KBM-7 (cell line): Measurements from ENCODE around the gene IMMP2L.
A peak's percentile ranks its signal among the peaks of the same experiment; 100 is the strongest.

Source experiments
- DNase-seq: peaks from one replicate; pipeline ENCODE4 v3.0.0-alpha.2; 2015
- in situ Hi-C: fragments of 300-500 bp; cut with MboI; formaldehyde crosslinking; loops from 2 replicates; pipeline ENCODE4 v1.14.3; 2020; ENCODE audit warnings: low sequenced_read_pairs, low pct_unique_long_range_greater_than_20kb, mixed read lengths

IMMP2L gene

GRCh38 chr7:110854651-110855050 is 707.6 kb downstream of the IMMP2L start:
- DNase-seq = no peak
- in situ Hi-C loops = no loop called here

- in situ Hi-C loops = no loop called here
- DNase-seq = no peak
Observed at GRCh38 chr7:110854166-110854565, 708.1 kb downstream of the IMMP2L start.

- no peak for DNase-seq
- in situ Hi-C loops = no loop called here
Observed at GRCh38 chr7:110853263-110853662, 709.0 kb downstream of the IMMP2L start.

DNA sequence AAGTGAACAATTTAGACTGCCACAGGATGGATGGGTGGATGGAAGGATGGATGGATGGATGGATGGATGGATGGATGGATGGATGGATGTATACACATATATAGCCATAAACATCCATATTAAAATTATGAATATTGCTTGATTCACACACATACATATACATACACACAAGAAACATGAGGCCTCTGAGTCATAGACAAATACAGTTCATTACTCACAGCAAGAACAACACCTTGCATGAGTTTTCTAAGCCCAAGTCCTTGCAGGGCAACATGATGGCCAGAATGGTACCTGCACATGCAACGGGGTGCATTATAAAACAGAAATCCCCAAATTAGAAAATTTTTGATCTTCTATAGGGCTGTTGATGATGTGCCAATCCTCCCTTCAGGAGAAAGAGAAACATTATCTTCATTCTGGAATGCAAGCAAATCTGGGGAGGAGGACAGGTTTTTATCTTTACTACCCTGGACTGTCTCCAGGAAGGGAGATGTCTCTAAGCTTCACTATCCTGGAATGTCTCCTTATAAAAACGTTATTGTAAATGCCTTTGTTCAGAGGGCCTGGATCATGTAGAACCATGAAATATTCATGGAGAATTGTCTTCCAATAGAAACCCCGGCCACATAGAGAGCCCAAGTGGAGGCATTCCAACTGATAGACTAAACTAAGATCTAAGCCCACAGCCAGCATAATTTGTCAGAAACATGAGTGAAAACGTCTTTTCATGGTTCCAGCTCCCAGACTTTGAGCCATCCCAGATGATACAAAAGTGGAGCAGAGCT is 709.9 kb downstream of the IMMP2L start:
- no peak for DNase-seq
- in situ Hi-C loops = no loop called here

- DNase-seq = no peak
- in situ Hi-C loops = no loop called here
Observed at GRCh38 chr7:110850224-110850623, 712.1 kb downstream of the IMMP2L start.

- no peak for DNase-seq
- in situ Hi-C loops = no loop called here
Observed at GRCh38 chr7:110842796-110843195, 719.5 kb downstream of the IMMP2L start.

GRCh38 chr7:110841840-110842545 is 720.3 kb downstream of the IMMP2L start:
- in situ Hi-C loops = no loop called here
- no peak for DNase-seq

DNA sequence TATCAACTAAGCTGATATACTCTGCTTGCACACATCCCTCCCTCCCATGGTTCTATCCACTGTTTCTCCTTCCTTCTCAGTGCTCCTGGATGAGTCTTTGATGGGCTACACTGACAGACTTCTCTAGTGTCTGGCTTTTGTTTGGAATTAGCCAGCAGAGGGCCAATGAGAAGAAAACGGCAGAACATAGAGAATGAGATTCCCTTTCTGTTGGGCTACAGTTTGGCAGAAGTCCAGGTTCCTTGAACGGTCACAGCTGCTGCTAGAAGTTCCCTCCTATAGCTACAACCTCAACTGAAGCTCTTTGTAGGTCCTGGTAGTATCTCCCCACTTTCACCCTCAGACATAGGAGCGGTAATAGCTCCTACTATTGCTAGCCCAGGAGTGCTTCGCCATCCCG is 722.4 kb downstream of the IMMP2L start:
- DNase-seq = peak; percentile 18
- in situ Hi-C loops = no loop called here

- no peak for DNase-seq
Observed at GRCh38 chr7:110835849-110836248, 726.4 kb downstream of the IMMP2L start.

GRCh38 chr7:110835218-110835617 is 727.1 kb downstream of the IMMP2L start:
- DNase-seq = no peak
- in situ Hi-C loops = no loop called here

More at GRCh38 chr7:110835849-110836248, 726.4 kb downstream of the IMMP2L start:
- in situ Hi-C loops = no loop called here

DNA sequence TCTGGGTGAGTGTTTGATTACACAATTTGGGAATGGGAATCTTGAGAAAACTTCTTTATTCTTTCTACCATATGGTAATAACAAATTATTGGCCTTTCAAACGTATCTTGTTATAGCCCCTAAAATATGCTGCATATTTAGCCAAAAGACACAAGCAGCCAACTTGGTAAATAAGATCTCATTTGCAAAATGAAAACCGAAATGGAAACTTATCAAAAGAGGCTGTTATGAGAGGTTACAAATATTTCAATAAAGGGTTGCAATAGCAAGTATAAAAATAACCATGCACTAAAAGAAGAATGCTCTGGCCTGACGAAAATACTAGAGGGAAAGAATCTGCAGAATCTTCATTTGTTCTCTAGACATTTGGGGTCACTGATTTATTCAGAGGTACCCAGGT is 730.9 kb downstream of the IMMP2L start:
- in situ Hi-C loops = no loop called here
- DNase-seq = no peak

DNA sequence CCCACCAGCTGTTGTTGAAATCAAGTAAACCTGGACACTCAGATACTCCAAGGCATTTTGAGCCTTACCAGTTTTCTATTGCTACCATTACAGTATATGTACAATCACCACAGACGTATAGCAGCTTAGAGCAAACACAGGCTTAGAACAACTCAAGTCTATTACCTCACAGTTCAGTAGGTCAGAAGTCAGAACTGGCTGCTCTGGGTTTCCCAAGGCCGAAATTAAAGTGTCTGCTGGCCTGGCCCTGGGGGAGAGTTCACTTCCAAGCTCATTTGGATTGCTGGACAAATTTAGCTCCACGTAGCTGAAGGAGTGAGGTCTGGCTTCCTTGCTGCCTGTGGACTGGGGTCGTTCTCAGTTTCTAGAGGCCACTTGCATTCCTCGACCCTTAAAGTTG is 731.5 kb downstream of the IMMP2L start:
- no peak for DNase-seq
- in situ Hi-C loops = no loop called here

DNA sequence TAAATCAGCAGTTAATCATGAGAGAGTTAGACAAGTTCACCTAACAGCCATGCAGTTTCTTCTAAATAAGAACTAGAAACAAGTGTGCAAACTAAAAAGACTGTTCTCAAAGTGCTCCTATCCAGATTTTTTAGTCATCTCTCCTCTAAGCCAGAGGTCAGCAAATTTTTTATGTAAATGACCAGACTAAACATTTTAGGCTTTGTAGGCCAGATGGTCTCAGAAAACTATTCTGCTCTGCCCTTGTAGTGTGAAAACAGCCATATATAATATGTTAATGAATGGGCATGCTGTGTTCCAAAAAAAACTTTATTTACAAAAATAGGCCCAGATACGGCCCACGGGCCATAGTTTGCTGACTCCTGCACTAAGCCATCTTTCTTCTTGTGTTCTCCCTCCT is 734.4 kb downstream of the IMMP2L start:
- DNase-seq = no peak
- in situ Hi-C loops = no loop called here

- in situ Hi-C loops = no loop called here
- no peak for DNase-seq
Observed at GRCh38 chr7:110827287-110827855, 734.9 kb downstream of the IMMP2L start.

GRCh38 chr7:110813986-110814385 is 748.3 kb downstream of the IMMP2L start:
- in situ Hi-C loops = no loop called here
- DNase-seq = no peak

DNA sequence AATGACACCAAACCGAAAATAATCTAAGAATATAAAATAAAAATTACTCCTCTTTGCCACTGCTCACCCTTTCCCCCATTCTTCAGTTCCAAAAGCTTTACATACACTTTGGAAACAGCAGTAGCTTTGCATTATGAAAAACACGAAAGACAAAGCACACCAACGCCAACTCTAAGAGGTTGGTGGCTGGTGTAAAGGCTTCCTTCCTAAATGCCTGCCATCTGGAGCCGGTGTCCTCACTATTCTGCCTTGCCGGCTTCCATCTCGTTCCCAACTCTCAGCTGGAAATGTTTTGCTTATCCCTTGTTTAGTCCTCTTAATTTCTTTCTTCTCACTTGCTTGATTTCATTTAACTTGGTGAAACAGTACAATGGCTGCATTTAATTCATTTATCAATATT is 752.5 kb downstream of the IMMP2L start:
- in situ Hi-C loops = no loop called here
- no peak for DNase-seq

GRCh38 chr7:110808361-110808760 is 753.9 kb downstream of the IMMP2L start:
- in situ Hi-C loops = no loop called here

DNA sequence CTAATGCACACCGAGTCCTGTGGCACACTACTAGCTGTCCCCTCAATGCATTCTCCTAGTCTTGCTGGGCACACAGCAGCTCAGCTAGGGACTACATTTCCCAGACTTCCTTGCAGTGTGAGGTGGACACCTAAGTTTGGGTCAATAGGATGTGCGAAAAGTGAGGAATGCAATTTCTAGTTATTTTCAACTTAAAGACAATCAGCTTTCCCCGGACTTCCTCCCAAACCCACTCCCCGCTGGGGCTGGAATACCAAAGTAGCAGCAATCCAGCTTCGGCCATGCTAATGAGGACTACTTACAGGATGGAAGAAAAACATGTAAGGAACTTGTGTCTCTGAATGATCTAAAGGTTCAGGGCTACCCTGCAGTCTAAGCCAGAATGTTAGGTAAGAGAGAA is 757.8 kb downstream of the IMMP2L start:
- DNase-seq = no peak
- in situ Hi-C loops = no loop called here

More at GRCh38 chr7:110808361-110808760, 753.9 kb downstream of the IMMP2L start:
- DNase-seq = no peak

- in situ Hi-C loops = no loop called here
- no peak for DNase-seq
Observed at GRCh38 chr7:110803602-110804143, 758.6 kb downstream of the IMMP2L start.

DNA sequence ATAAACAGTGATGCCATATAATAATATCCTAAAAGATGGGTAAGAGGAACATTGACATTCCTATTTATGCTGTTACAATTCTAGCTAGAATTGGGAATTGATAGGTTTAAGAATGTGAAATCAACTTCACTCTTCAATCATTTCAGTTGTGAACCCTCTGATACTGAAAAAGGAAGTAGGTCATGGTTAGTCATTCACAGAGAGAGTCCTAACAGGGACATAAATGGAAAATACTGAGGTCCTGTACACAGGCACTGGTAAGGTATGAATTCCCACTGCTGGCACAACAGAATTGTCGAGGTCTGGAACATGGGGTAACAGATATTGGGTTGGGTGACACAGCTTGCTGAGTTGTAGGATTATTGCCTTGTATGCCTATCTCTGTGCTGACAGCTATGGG is 760.8 kb downstream of the IMMP2L start:
- in situ Hi-C loops = no loop called here
- no peak for DNase-seq
